GM12878 (cell line): ENCODE data around the gene CFAP53. TPM values are rescaled to one million over a fixed set of nuclear protein-coding genes. Genes with fewer than 3 reads are reported as not detected.

Experiments
- BMI1 ChIP-seq: fragments of 450-650 bp; IDR thresholded peaks from 2 replicates; pipeline ENCODE4 v1.6.1; 2016; ENCODE audit warnings: mild to moderate bottlenecking, moderate library complexity, borderline replicate concordance
- DPF2 ChIP-seq: fragments of 450-650 bp; IDR thresholded peaks from 2 replicates; pipeline ENCODE4 v1.6.1; 2017; ENCODE audit warnings: mild to moderate bottlenecking
- EGR1 ChIP-seq, 2 experiments: IDR thresholded peaks; 1 replicate in 1 of 2; 2 replicates in 1 of 2; pipeline ENCODE4 v1.6.1; 2011 to 2012; ENCODE audit warnings: low read depth in 2 of 2, low read length in 2 of 2, borderline replicate concordance in 1 of 2, mild to moderate bottlenecking in 1 of 2, moderate library complexity in 1 of 2
- GATAD2B ChIP-seq: fragments of 450-650 bp; conservative IDR thresholded peaks from 2 replicates; pipeline ENCODE4 v1.6.1; 2017; ENCODE audit warnings: low read depth, mild to moderate bottlenecking, moderate library complexity
- HDAC2 ChIP-seq: fragments of 200-600 bp; sonication (generic); IDR thresholded peaks from 2 replicates; pipeline ENCODE4 v1.6.1; 2017
- JUNB ChIP-seq: IDR thresholded peaks from 2 replicates; pipeline ENCODE4 v1.6.1; 2016; ENCODE audit warnings: antibody characterized with exemption, mild to moderate bottlenecking
- MEF2B ChIP-seq: fragments of 450-650 bp; IDR thresholded peaks from 2 replicates; pipeline ENCODE4 v1.6.1; 2018; ENCODE audit warnings: mild to moderate bottlenecking, moderate library complexity; ENCODE audit not compliant: partially characterized antibody, poor library complexity, severe bottlenecking
- POU2F2 ChIP-seq: IDR thresholded peaks from 3 replicates; pipeline ENCODE4 v1.6.1; 2011; ENCODE audit warnings: low read depth, mild to moderate bottlenecking, low read length, borderline replicate concordance
- RB1 ChIP-seq: fragments of 450-650 bp; formaldehyde crosslinking; IDR thresholded peaks from 2 replicates; pipeline ENCODE4 v1.6.1; 2017; ENCODE audit warnings: mild to moderate bottlenecking, borderline replicate concordance
- RUNX3 ChIP-seq: IDR thresholded peaks from 2 replicates; pipeline ENCODE4 v1.6.1; 2012; ENCODE audit warnings: low read length, inconsistent platforms
- SMAD5 ChIP-seq: IDR thresholded peaks from 2 replicates; pipeline ENCODE4 v1.6.1; 2016; ENCODE audit warnings: antibody characterized with exemption, low read depth
- TAF1 ChIP-seq: IDR thresholded peaks from 2 replicates; pipeline ENCODE4 v1.6.1; 2011; ENCODE audit warnings: mild to moderate bottlenecking, low read depth, low read length, borderline replicate concordance
- ZBTB11 ChIP-seq: fragments of 450-650 bp; formaldehyde crosslinking; IDR thresholded peaks from 2 replicates; pipeline ENCODE4 v1.5.0; 2022; ENCODE audit warnings: mild to moderate bottlenecking, missing genetic modification characterization
- ZNF207 ChIP-seq: fragments of 450-650 bp; IDR thresholded peaks from 2 replicates; pipeline ENCODE4 v1.6.1; 2014; ENCODE audit warnings: antibody characterized with exemption, mild to moderate bottlenecking, borderline replicate concordance
- polyA plus RNA-seq, 11 experiments: library from polyadenylated mRNA; depleted of rRNA in 4 of 11; unstranded in 6 of 11; stranded (reverse) in 5 of 11; fragments of >200 nt; fragmentation: Nextera tagmentation in 4 of 11; fragmentation: Illumina TruSeq in 1 of 11; extraction: Ambion mirVana in 4 of 11; extraction: Trizol in 1 of 11; gene quantifications; 1 replicate in 1 of 11; 2 replicates in 10 of 11; pipeline versions ENCODE4 v1.2.1 to v1.2.3, GENCODE V29; 2011 to 2016; ENCODE audit warnings: inconsistent platforms in 2 of 11, missing spikeins in 2 of 11, low read depth in 1 of 11
- total RNA-seq, 4 experiments: library from RNA; depleted of rRNA in 3 of 4; stranded (reverse); fragments of >200 nt in 3 of 4; fragmentation: Illumina TruSeq in 1 of 4; extraction: Trizol in 1 of 4; gene quantifications; 2 replicates each; pipeline versions ENCODE4 v1.2.1 to v1.2.3, GENCODE V29; 2013 to 2021

CFAP53 gene
- total and polyA plus RNA-seq, 10 of the 15 experiments (the other 5 are each of a cell fraction or from before 2014, with no cell fraction given), result 0.05 to 0.31 (median 0.12) TPM; not detected in 1

GRCh38 chr18:50183556-50183955, 82.7 kb downstream of the CFAP53 start (continued):
- TF ChIP-seq ZBTB11 (CRISPR knock-in tag) (no peak), HDAC2 (no peak), SMAD5 (no peak), BMI1 (no peak), POU2F2 (no peak), TAF1 (no peak), ZNF207 (no peak), JUNB (peak; percentile 43), EGR1 (IDR thresholded peaks at IDR 0.05; ENCODE audit: borderline replicate concordance in 1 of 2, low read depth in 2 of 2, low read length in 2 of 2) (peak in 1 of 2 experiments; percentile 75; a peak in 2 of 3 replicates), RB1 (no peak), RUNX3 (peak; percentile 40; the same call in 1 of the 2 replicates), DPF2 (no peak), MEF2B (peak; percentile 53), GATAD2B (no peak)
